Measurements from ENCODE around the gene ITPK1.
"Not testable (repeated sequence)": the region's sequence is repeated elsewhere in the genome, so short reads cannot be mapped to it uniquely, and the experiment has no call there.

ITPK1 gene

DNA sequence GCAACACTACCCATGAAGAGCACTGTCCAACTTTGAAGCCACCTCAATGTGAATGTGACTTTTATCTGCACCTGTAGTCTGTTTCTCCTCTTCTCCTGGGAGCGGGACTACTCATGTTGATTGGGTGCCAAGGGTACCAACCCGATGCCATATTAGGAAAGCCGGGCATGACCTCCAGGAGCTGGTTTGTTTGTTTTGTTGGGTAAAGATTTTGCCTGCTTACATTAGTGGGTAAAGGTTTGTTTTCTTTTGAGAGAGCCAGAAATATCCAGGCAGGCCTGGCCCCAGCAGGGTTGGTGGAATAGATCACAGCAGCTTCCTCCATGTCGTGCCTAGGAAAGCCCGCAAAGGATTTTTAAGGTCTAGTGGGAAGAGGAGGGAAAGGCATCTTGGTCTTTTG lies 19.7 kb upstream of the ITPK1 start:
- H3K4me3 ChIP-seq: no peak overlapping the region
- no peaks in the 10 kb centered on the region for H3K36me3 ChIP-seq (ENCODE audit: insufficient read depth, low read length)
- no peak overlapping the region for H3K27ac ChIP-seq
- TF ChIP-seq EZH2 (IDR thresholded peaks at IDR 0.05) (no peak), FOXP2 (optimal IDR thresholded peaks at IDR 0.05; ENCODE audit: control extremely low read depth, extremely low read length, insufficient read depth) (no peak), POLR2AphosphoS5 (IDR thresholded peaks at IDR 0.05; ENCODE audit: borderline replicate concordance, low read depth, low read length) (no peak)
- DNase-seq (ENCODE audit: low read depth, low spot score): no peak
- no peaks in the 10 kb centered on the region for H3K9me3 ChIP-seq (ENCODE audit: low read depth, low read length)
- no peak overlapping the region for H3K9ac ChIP-seq (ENCODE audit: insufficient read length)

DNA sequence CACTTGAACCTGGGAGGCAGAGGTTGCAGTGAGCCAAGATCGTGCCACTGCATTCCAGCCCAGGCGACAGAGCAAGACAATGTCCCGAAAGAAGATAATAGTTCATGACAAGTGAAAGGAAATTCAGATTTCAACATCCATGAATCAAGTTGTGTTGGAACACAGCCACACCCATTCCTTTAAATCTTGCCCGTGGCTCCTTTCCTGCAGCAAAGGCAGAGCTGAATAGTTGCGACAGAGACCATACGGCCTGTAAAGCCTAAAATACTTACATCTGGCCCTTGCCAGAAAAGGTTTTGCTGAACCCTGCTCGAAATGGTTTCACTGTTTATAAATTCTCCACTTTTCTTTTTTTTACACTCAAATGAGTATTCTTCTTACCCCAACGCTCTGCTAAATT lies 17.7 kb upstream of the ITPK1 start:
- H3K27ac ChIP-seq: peak overlapping the region; percentile 94
- TF ChIP-seq POLR2AphosphoS5 (IDR thresholded peaks at IDR 0.05; ENCODE audit: borderline replicate concordance, low read depth, low read length): no peak
- TF ChIP-seq FOXP2 (optimal IDR thresholded peaks at IDR 0.05; ENCODE audit: control extremely low read depth, extremely low read length, insufficient read depth): no peak
- TF ChIP-seq EZH2 (IDR thresholded peaks at IDR 0.05): no peak
- no peaks in the 10 kb centered on the region for H3K36me3 ChIP-seq (ENCODE audit: insufficient read depth, low read length)
- H3K9ac ChIP-seq (ENCODE audit: insufficient read length): no peak overlapping the region
- H3K4me3 ChIP-seq: peak overlapping the region; percentile 62
- DNase-seq (ENCODE audit: low read depth, low spot score): peak; percentile 78
- no peaks in the 10 kb centered on the region for H3K9me3 ChIP-seq (ENCODE audit: low read depth, low read length)

DNA sequence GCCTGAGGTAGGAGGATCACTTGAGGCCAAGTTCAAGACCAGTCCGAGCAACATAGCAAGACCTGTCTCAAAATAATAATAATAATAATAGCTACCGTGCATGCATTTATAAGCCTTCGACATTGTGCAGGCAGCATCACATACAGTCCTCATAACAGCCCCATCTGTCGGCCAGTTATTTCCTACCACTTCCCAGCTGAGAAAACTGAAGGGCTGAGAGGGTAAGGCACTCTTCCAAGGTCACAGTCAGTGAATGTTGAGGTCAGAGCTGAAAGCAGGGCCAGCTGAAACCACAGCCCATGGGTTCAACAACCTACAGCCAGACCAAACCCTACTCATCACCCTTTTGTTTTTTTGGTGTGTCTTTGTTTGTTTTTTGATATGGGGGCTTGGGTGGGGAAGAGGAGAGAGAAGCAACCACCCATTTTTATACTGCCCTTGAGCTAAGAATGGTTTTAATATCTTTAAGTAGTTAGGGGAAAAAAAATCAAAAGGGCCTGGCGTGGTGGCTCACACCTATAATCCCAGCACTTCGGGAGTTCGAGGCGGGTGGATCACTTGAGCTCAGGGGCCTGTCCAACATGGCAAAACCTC lies 16.8 kb upstream of the ITPK1 start:
- TF ChIP-seq FOXP2 (optimal IDR thresholded peaks at IDR 0.05; ENCODE audit: control extremely low read depth, extremely low read length, insufficient read depth) (no peak), EZH2 (IDR thresholded peaks at IDR 0.05) (no peak), POLR2AphosphoS5 (IDR thresholded peaks at IDR 0.05; ENCODE audit: borderline replicate concordance, low read depth, low read length) (no peak)
- H3K27ac ChIP-seq: peak overlapping the region; percentile 57; the same call in 1 of the 2 replicates

DNA sequence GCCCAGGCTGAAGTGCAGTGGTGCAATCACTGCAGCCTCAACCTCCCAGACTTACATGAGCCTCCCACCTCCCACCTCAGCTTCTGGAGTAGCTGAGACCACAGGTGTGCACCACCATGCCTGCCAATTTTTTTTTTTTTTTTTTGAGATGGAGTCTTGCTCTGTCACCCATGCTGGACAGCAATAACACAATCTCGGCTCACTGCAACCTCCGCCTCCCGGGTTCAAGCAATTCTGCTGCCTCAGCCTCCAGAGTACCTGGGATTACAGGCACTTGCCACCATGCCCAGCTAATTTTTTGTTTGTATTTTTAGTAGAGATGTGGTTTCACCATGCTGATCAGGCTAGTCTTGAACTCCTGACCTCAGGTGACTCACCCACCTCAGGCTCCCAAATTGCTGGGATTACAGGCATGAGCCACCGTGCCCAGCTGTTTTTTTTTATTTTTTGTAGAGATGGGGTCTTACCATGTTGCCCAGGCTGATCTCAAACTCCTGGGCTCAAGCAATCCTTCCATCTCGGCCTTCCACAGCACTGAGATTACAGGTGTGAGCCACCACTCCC lies 15.6 kb upstream of the ITPK1 start:
- not testable (repeated sequence) for H3K27ac ChIP-seq; H3K36me3 ChIP-seq (ENCODE audit: insufficient read depth, low read length); DNase-seq (ENCODE audit: low read depth, low spot score)

More for the DNA sequence above, 16.8 kb upstream of the ITPK1 start:
- Histone ChIP-seq H3K9ac (ENCODE audit: insufficient read length) (no peak overlapping the region), H3K36me3 (ENCODE audit: insufficient read depth, low read length) (no peaks in the 10 kb centered on the region), H3K4me3 (no peak overlapping the region), H3K9me3 (ENCODE audit: low read depth, low read length) (no peaks in the 10 kb centered on the region)
- DNase-seq (ENCODE audit: low read depth, low spot score): no peak

DNA sequence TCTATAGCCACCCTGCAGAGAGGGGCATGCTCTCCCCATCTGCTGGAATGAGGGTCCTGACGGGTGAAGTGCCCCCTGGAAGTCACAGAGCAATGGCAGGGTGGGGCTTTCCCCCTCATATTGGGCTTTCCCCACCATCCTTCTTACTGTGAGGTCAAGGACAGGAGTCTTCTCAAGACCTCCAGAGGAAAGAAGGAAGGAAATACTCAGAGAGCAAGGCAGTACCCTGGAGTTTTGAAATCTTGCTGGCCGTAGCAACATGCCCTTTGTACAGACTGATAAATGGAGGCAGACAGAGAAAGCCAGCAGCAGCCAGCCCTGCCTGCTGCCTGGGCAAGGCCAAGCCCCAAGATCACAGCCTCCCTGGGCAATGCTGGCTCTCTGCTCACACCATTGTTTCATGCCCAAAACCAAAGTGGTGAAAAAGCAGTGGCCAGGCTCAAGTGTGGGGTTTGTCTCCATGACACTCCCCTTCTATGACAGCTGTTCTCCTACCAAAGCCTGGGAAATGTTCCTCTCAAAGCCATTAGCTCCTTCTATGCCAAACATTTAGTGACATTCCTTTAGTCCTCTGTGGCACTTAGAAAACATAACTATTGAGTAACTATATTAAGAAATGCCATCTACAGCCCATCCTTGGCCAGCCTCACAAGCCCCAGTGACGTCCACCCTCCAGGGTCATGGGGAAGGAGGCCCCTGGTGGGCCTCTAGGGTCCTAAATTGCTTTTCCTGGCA lies 13.2 kb upstream of the ITPK1 start:
- TF ChIP-seq FOXP2 (optimal IDR thresholded peaks at IDR 0.05; ENCODE audit: control extremely low read depth, extremely low read length, insufficient read depth) (no peak), POLR2AphosphoS5 (IDR thresholded peaks at IDR 0.05; ENCODE audit: borderline replicate concordance, low read depth, low read length) (no peak), EZH2 (IDR thresholded peaks at IDR 0.05) (no peak)
- Histone ChIP-seq H3K27ac (no peak overlapping the region), H3K4me3 (no peak overlapping the region)

More for the DNA sequence above, 15.6 kb upstream of the ITPK1 start:
- not testable (repeated sequence) for H3K9ac ChIP-seq (ENCODE audit: insufficient read length); H3K4me3 ChIP-seq; H3K9me3 ChIP-seq (ENCODE audit: low read depth, low read length)

DNA sequence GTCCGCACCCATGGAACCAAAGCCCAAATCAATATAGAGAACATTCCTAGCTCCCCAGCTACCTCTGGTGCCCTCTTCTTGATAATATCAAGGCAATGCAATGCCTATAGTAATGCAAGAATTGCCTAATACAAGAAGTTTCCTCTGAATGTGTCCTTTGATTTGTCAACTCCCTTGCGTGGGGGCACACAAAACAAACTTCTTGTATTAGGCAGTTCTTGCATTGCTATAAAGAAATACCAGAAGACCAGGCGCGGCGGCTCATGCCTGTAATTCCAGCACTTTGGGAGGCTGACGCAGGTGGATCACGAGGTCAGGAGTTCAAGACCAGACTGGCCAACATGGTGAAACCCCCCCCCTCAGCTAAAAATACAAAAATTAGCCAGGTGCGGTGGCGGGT lies 10.4 kb upstream of the ITPK1 start:
- Histone ChIP-seq H3K9me3 (ENCODE audit: low read depth, low read length) (no peaks in the 10 kb centered on the region), H3K36me3 (ENCODE audit: insufficient read depth, low read length) (no peaks in the 10 kb centered on the region), H3K27ac (no peak overlapping the region), H3K9ac (ENCODE audit: insufficient read length) (no peak overlapping the region), H3K4me3 (no peak overlapping the region)
- DNase-seq (ENCODE audit: low read depth, low spot score): no peak
- TF ChIP-seq POLR2AphosphoS5 (IDR thresholded peaks at IDR 0.05; ENCODE audit: borderline replicate concordance, low read depth, low read length) (no peak), FOXP2 (optimal IDR thresholded peaks at IDR 0.05; ENCODE audit: control extremely low read depth, extremely low read length, insufficient read depth) (no peak), EZH2 (IDR thresholded peaks at IDR 0.05) (no peak)

More for the DNA sequence above, 13.2 kb upstream of the ITPK1 start:
- no peak for DNase-seq (ENCODE audit: low read depth, low spot score)
- Histone ChIP-seq H3K9me3 (ENCODE audit: low read depth, low read length) (no peaks in the 10 kb centered on the region), H3K36me3 (ENCODE audit: insufficient read depth, low read length) (no peaks in the 10 kb centered on the region), H3K9ac (ENCODE audit: insufficient read length) (no peak overlapping the region)

DNA sequence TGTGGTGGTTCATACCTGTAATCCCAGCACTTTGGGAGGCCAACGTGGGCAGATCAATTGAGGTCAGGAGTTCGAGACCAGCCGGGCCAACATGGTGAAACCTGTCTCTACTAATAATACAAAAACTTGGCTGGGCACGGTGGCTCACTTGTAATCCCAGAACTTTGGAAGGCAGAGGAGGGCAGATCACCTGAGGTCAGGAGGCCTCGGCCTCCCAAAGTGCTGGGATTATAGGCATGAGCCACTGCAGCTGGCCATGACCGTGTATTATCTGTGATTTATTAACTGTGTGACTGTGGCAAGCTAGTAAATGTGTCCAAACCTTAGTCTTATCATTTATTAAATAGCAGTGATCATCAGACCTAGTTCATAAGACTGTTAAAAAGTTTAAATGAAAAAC lies 7.1 kb upstream of the ITPK1 start:
- Histone ChIP-seq H3K27ac (no peak overlapping the region), H3K9ac (ENCODE audit: insufficient read length) (no peak overlapping the region), H3K4me3 (no peak overlapping the region), H3K36me3 (ENCODE audit: insufficient read depth, low read length) (no peaks in the 10 kb centered on the region), H3K9me3 (ENCODE audit: low read depth, low read length) (no peaks in the 10 kb centered on the region)
- TF ChIP-seq EZH2 (IDR thresholded peaks at IDR 0.05) (no peak), POLR2AphosphoS5 (IDR thresholded peaks at IDR 0.05; ENCODE audit: borderline replicate concordance, low read depth, low read length) (no peak), FOXP2 (optimal IDR thresholded peaks at IDR 0.05; ENCODE audit: control extremely low read depth, extremely low read length, insufficient read depth) (no peak)
- no peak for DNase-seq (ENCODE audit: low read depth, low spot score)

DNA sequence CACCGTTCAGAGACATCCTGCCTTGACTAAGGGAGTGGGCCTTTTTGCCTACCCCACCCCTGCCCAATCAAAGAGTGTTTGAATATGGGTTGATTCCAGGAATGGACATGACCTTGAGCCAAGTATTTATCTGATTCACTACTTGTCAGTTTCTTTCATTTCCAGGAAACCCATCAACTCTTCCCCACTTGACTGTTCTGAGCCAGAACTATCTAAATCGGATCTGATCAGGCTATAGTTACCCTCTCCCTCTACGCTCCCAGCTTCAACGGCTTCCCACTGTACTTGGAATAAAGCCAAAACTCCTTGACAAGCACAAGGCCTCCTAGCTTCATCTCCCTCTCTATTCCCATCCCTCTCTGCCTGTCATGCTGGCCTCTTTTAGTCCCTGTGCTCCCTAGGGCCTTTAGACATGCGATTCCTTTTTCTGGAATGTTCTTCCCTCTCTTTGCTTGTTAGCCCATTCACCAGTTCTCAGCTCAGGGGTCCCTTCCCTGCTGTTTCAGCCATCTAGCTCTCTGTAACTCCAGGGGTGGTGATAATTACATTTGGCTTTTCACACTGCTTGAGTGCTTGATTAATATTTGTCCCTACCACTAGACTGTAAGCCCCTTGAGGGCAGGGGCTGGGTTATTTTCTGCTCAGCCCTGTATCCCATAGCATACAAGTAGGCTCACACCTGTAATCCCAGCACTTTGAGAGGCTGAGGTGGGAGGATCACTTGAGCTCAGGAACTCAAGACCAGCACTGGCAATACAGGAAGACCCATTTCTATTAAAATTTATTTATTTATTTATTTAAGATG lies 5.5 kb upstream of the ITPK1 start:
- H3K4me3 ChIP-seq: no peak overlapping the region
- no peak for DNase-seq (ENCODE audit: low read depth, low spot score)
- H3K27ac ChIP-seq: no peak overlapping the region
- H3K9me3 ChIP-seq (ENCODE audit: low read depth, low read length): no peaks in the 10 kb centered on the region
- no peaks in the 10 kb centered on the region for H3K36me3 ChIP-seq (ENCODE audit: insufficient read depth, low read length)
- TF ChIP-seq FOXP2 (optimal IDR thresholded peaks at IDR 0.05; ENCODE audit: control extremely low read depth, extremely low read length, insufficient read depth) (no peak), POLR2AphosphoS5 (IDR thresholded peaks at IDR 0.05; ENCODE audit: borderline replicate concordance, low read depth, low read length) (no peak), EZH2 (IDR thresholded peaks at IDR 0.05) (no peak)
- H3K9ac ChIP-seq (ENCODE audit: insufficient read length): no peak overlapping the region

All from SK-N-MC (cell line).